Measurements from ENCODE around the gene PLEKHA7. TPM values are rescaled to one million over a fixed set of nuclear protein-coding genes. Genes with fewer than 3 reads are reported as not detected.

The PLEKHA7 gene
- total RNA-seq, 4 donors from 2014 or later, result 14.7 to 33.5 (median 16.7) TPM

DNA sequence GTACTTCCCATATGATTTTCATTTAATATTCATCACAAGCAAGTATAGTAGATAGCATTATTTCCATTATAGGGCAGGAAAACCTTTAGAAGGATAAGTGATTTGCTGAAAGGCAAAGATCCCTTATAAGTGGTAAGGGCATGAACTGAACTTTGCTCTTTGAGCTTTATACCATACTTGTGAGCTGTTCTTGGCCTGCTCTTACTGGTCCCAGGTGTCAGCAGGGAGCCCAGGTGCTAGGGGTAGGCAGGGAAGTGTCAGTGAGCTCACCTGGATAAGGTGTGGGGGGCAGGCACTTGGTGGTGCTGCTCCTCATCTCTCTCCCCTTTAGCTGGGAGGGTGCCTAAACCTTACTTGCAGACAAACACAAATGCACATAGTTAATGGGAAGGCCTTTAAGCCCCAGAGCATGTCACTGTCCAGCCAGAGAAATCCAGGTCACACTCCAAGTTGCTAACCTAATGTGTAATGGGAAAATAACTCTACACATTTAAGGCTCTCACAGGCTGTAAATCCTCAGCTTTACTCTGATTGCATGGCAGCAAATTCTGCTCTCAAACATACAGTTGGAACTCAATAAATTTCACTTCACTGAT is 114.4 kb downstream of the PLEKHA7 start:
- TF ChIP-seq, protein P1, sequence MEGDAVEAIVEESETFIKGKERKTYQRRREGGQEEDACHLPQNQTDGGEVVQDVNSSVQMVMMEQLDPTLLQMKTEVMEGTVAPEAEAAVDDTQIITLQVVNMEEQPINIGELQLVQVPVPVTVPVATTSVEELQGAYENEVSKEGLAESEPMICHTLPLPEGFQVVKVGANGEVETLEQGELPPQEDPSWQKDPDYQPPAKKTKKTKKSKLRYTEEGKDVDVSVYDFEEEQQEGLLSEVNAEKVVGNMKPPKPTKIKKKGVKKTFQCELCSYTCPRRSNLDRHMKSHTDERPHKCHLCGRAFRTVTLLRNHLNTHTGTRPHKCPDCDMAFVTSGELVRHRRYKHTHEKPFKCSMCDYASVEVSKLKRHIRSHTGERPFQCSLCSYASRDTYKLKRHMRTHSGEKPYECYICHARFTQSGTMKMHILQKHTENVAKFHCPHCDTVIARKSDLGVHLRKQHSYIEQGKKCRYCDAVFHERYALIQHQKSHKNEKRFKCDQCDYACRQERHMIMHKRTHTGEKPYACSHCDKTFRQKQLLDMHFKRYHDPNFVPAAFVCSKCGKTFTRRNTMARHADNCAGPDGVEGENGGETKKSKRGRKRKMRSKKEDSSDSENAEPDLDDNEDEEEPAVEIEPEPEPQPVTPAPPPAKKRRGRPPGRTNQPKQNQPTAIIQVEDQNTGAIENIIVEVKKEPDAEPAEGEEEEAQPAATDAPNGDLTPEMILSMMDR (IDR thresholded peaks at IDR 0.05; ENCODE audit: low read depth), result no peak

DNA sequence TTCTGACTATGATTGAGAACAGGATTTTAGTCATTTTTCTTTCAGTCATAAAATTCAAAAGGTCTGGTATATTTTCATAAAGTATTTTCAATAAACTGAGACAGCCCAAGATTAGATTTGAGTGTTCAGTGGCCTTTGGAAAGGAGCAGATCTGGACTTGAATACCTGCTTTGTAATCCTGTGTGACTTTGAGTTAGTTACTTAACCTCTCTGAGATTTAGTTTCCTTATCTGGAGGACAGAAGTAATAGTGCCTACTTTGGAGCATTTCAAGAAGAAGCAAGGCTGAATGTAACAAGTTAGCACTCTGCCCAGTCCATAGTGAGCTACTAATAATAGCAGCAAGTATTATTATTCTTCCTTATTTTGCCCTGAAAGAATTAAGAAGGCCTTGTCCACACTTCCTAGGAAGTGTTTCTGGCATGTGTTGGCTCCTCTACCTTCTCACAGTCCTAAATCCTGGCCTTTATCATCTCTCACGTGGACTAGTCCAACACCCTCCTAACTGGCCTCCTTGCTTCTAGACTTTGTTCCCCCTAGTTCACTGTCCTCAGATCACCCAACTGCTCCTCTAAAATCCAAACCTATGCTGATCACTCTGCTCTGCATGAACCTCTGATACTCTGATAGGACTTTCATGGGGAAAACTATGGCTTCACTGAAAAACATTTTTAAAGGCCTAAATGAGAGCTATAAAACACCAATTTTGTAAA is 115.8 kb downstream of the PLEKHA7 start:
- TF ChIP-seq, protein P1 (IDR thresholded peaks at IDR 0.05; ENCODE audit: low read depth), result no peak

DNA sequence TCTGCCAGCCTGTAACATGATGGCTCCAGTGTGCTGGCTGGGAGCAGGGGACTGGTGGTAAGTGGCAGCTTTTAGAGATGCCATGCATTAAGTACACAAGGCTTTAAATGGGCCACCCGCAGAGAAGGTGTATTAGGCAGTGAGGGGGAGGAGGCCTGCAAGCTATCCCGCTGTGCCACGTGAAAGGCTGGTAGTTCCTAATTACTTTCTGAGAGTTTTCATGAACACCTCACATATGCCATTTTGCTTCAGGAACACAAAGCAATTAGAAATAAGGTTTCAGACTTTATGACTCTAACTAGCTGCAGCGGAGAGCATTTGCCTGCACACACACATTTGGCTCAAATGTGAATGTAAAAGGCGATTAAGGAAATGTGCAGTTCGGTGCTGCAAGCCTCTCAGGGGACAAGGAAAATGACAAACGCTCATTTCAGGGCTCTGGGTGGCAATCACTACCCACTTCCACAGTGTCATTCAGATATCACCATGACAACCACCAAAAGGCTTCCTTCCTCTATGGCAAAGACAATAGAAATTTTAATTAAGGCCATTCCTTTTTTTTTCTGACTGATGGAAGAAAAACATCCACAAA is 116.6 kb downstream of the PLEKHA7 start:
- TF ChIP-seq, protein P1 (IDR thresholded peaks at IDR 0.05; ENCODE audit: low read depth), result no peak

GRCh38 chr11:16896729-16897469 is 117.3 kb downstream of the PLEKHA7 start:
- TF ChIP-seq, protein P1 (IDR thresholded peaks at IDR 0.05; ENCODE audit: low read depth), result no peak

DNA sequence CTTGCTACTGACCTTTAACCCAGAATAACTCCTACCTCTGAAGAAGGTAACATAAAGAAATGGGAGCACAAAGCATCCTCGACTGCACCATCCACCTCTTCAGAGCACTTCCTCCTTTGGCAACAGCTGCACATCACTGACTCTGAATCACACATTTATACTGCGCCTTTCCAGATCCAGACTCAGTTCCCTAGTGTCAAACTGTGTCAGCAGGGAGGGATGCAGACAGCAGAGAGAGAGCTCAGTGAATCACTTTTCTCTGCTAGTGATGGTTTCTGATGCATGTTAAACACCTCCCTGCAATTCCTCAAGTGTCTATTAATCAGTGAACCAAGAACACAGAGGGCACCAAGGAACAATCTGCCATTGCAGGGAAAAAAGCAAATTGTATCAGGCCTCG is 118.9 kb downstream of the PLEKHA7 start:
- TF ChIP-seq, protein P1 (IDR thresholded peaks at IDR 0.05; ENCODE audit: low read depth), result no peak

- TF ChIP-seq, protein P1 (IDR thresholded peaks at IDR 0.05; ENCODE audit: low read depth), result no peak
These were observed 120.7 kb downstream of the PLEKHA7 start for GRCh38 chr11:16893456-16894066.

All from subcutaneous adipose tissue (tissue), 4 donors.